ENCODE measurements around the gene MBD6.

GRCh38 chr12:57479043-57479375 lies 43.6 kb upstream of the MBD6 start:
- no peak for TF ChIP-seq EZH2 (IDR thresholded peaks at IDR 0.05)
- no peak for TF ChIP-seq POLR2AphosphoS5 (IDR thresholded peaks at IDR 0.05; ENCODE audit: borderline replicate concordance, low read depth, low read length)
- TF ChIP-seq FOXP2 (optimal IDR thresholded peaks at IDR 0.05; ENCODE audit: control extremely low read depth, extremely low read length, insufficient read depth): no peak
